Esophagus squamous epithelium (tissue), 5 donors: Measurements from ENCODE around the gene STX3. TPM values are rescaled to one million over a fixed set of nuclear protein-coding genes. Genes with fewer than 3 reads are reported as not detected.

Source experiments
- DNase-seq: peaks from one replicate; lab custom pipeline; 2025; lab: John Stamatoyannopoulos, UW
- H3K27ac ChIP-seq, 4 donors: fragments of 200-600 bp; sonication (generic); one replicate each; pipeline ENCODE4 v1.5.1; 2016 to 2019; ENCODE audit warnings: mild to moderate bottlenecking in 1 of 4
- H3K27me3 ChIP-seq, 4 donors: fragments of 200-600 bp; sonication (generic); 1 replicate in 3 of 4; 2 replicates in 1 of 4; pipeline versions ENCODE4 v1.5.1 to v1.6.0; 2017 to 2021; ENCODE audit warnings: antibody characterized with exemption in 1 of 4
- H3K36me3 ChIP-seq, 3 donors: fragments of 200-600 bp; sonication (generic); one replicate each; pipeline ENCODE4 v1.5.1; 2016 to 2019
- H3K4me1 ChIP-seq, 3 donors: fragments of 200-600 bp; sonication (generic); one replicate each; pipeline ENCODE4 v1.5.1; 2017 to 2019
- H3K4me3 ChIP-seq, 4 donors: fragments of 200-600 bp; sonication (generic); 1 replicate in 3 of 4; 2 replicates in 1 of 4; pipeline ENCODE4 v1.5.1; 2016 to 2019; ENCODE audit warnings: mild to moderate bottlenecking in 2 of 4, moderate library complexity in 1 of 4
- H3K9me3 ChIP-seq, 3 donors: fragments of 200-600 bp; sonication (generic); one replicate each; pipeline ENCODE4 v1.5.1; 2016 to 2019
- CTCF ChIP-seq, 6 experiments: fragments of 450-650 bp in 4 of 6; fragments of 200-600 bp in 2 of 6; sonication (generic) in 2 of 6; IDR thresholded peaks; one replicate each; pipeline ENCODE4 v1.5.1; 2016 to 2019; ENCODE audit warnings: antibody characterized with exemption in 6 of 6, mild to moderate bottlenecking in 4 of 6, moderate library complexity in 4 of 6
- POLR2A ChIP-seq, 4 donors: fragments of 450-650 bp; IDR thresholded peaks; one replicate each; pipeline ENCODE4 v1.6.1; 2017; ENCODE audit warnings: antibody characterized with exemption in 4 of 4, mild to moderate bottlenecking in 4 of 4, moderate library complexity in 3 of 4
- WGBS, 2 donors: methylation state at CpG; one replicate each; pipeline ENCODE4 v1.1.5; 2018; 5-methylcytosine and 5-hydroxymethylcytosine counted together
- intact Hi-C: fragments of 100-400 bp; cut with DNase I; formaldehyde crosslinking; loops from one replicate; pipeline ENCODE4 v1.15.0; 2022
- total RNA-seq, 4 donors: library from RNA; depleted of rRNA; stranded (reverse); fragments of >200 nt; gene quantifications; one replicate each; pipeline ENCODE4 v1.1.0, GENCODE V29; 2016
- donor health status: DM: yes; HTN: yes; CAD: no.

The STX3 gene
- total RNA-seq, 4 donors from 2014 or later = 12.9 to 25.6 (median 19.3) TPM

- intact Hi-C loops = no loop called here
- no peak for DNase-seq
- H3K27ac ChIP-seq = no peak overlapping the region
Observed at GRCh38 chr11:59839615-59840014, 84.4 kb downstream of the STX3 start.

GRCh38 chr11:59841514-59841913 lies 86.3 kb downstream of the STX3 start:
- no peak overlapping the region for H3K27ac ChIP-seq
- H3K4me3 ChIP-seq = no peak overlapping the region
- no peaks in the 10 kb centered on the region for H3K27me3 ChIP-seq
- no peaks in the 10 kb centered on the region for H3K36me3 ChIP-seq
- H3K9me3 ChIP-seq = no peaks in the 10 kb centered on the region
- no peak for DNase-seq
- intact Hi-C loops = no loop called here
- H3K4me1 ChIP-seq = no peaks in the 10 kb centered on the region
- WGBS, 2 donors = 74 to 85% methylated on average over 2 of the region's 2 CpGs
- TF ChIP-seq POLR2A (IDR thresholded peaks at IDR 0.05) = no peak
- TF ChIP-seq CTCF (IDR thresholded peaks at IDR 0.05) = no peak

More at GRCh38 chr11:59839615-59840014, 84.4 kb downstream of the STX3 start:
- no peaks in the 10 kb centered on the region for H3K27me3 ChIP-seq
- no peaks in the 10 kb centered on the region for H3K36me3 ChIP-seq
- H3K9me3 ChIP-seq = no peaks in the 10 kb centered on the region
- no peak overlapping the region for H3K4me3 ChIP-seq
- H3K4me1 ChIP-seq = no peaks in the 10 kb centered on the region
- no peak for TF ChIP-seq CTCF (IDR thresholded peaks at IDR 0.05)
- TF ChIP-seq POLR2A (IDR thresholded peaks at IDR 0.05) = no peak

- TF ChIP-seq POLR2A (IDR thresholded peaks at IDR 0.05) (no peak), CTCF (IDR thresholded peaks at IDR 0.05) (no peak)
- WGBS, 2 donors = 76 to 90% methylated on average over 3 to 12 of the region's 12 CpGs
- DNase-seq = no peak
- intact Hi-C loops = no loop called here
- H3K36me3 ChIP-seq = no peaks in the 10 kb centered on the region
- no peak overlapping the region for H3K27ac ChIP-seq
- no peaks in the 10 kb centered on the region for H3K4me1 ChIP-seq
- no peaks in the 10 kb centered on the region for H3K9me3 ChIP-seq
- no peaks in the 10 kb centered on the region for H3K27me3 ChIP-seq
- H3K4me3 ChIP-seq = no peak overlapping the region
Observed at GRCh38 chr11:59842316-59842715, 87.1 kb downstream of the STX3 start.

GRCh38 chr11:59845399-59845798 lies 90.2 kb downstream of the STX3 start, which contains the start of gene CBLIF:
TSS of gene CBLIF (minus strand) at chr11:59845499. CDS start at chr11:59845453, 46 bp downstream.
- no peak for DNase-seq
- 49 to 73% methylated on average over 4 of the region's 4 CpGs for WGBS, 2 donors
- no peaks in the 10 kb centered on the region for H3K27me3 ChIP-seq
- H3K9me3 ChIP-seq = no peaks in the 10 kb centered on the region
- H3K4me1 ChIP-seq = no peaks in the 10 kb centered on the region
- H3K36me3 ChIP-seq = no peaks in the 10 kb centered on the region
- intact Hi-C loops = no loop called here
- H3K4me3 ChIP-seq = no peak within 1 kb of the TSS
- TF ChIP-seq POLR2A (IDR thresholded peaks at IDR 0.05) = no peak
- no peak for TF ChIP-seq CTCF (IDR thresholded peaks at IDR 0.05)
- H3K27ac ChIP-seq = no peak within 1 kb of the TSS

- no peaks in the 10 kb centered on the region for H3K36me3 ChIP-seq
- no peaks in the 10 kb centered on the region for H3K4me1 ChIP-seq
- H3K9me3 ChIP-seq = no peaks in the 10 kb centered on the region
- H3K27me3 ChIP-seq = no peaks in the 10 kb centered on the region
- no peak for DNase-seq
- no peak overlapping the region for H3K4me3 ChIP-seq
- WGBS, 2 donors = 68 to 69% methylated on average over 5 of the region's 5 CpGs
- TF ChIP-seq POLR2A (IDR thresholded peaks at IDR 0.05) (no peak), CTCF (IDR thresholded peaks at IDR 0.05) (no peak)
- intact Hi-C loops = no loop called here
- no peak overlapping the region for H3K27ac ChIP-seq
Observed at GRCh38 chr11:59846556-59846955, 91.4 kb downstream of the STX3 start.
